Measurements from ENCODE around the gene LRRC38. TPM values are rescaled to one million over a fixed set of nuclear protein-coding genes. Genes with fewer than 3 reads are reported as not detected.

The LRRC38 gene
- total and polyA plus RNA-seq, 8 donors: not detected

- Histone ChIP-seq H3K4me1 (no peaks in the 10 kb centered on the region), H3K9me3 (no peaks in the 10 kb centered on the region), H3K4me3 (no peak overlapping the region), H3K27me3 (peaks cover 0 to 24% of the 10 kb centered on the region in 2 donors), H3K36me3 (no peaks in the 10 kb centered on the region), H3K27ac (no peak overlapping the region)
- intact Hi-C loops (cut with DNase I): no loop called here
- no peak for TF ChIP-seq CTCF (IDR thresholded peaks at IDR 0.05)
- no peak for DNase-seq
- no peak for ATAC-seq
Measured at GRCh38 chr1:13499422-13499821, 14.4 kb downstream of the LRRC38 start.

GRCh38 chr1:13498553-13498952 is 15.2 kb downstream of the LRRC38 start:
- H3K4me1 ChIP-seq: no peaks in the 10 kb centered on the region
- H3K27me3 ChIP-seq: peaks cover 0 to 20% of the 10 kb centered on the region in 2 donors
- no peak overlapping the region for H3K4me3 ChIP-seq
- no peak for DNase-seq
- H3K27ac ChIP-seq: no peak overlapping the region
- no peaks in the 10 kb centered on the region for H3K9me3 ChIP-seq
- no peak for TF ChIP-seq CTCF (IDR thresholded peaks at IDR 0.05)
- no peaks in the 10 kb centered on the region for H3K36me3 ChIP-seq
- intact Hi-C loops (cut with DNase I): no loop called here
- ATAC-seq: no peak

GRCh38 chr1:13495186-13495585 is 18.6 kb downstream of the LRRC38 start:
- H3K27ac ChIP-seq: no peak overlapping the region
- no peak for ATAC-seq
- H3K4me1 ChIP-seq: no peaks in the 10 kb centered on the region
- H3K36me3 ChIP-seq: no peaks in the 10 kb centered on the region
- DNase-seq: no peak
- H3K27me3 ChIP-seq: peaks cover 0 to 38% of the 10 kb centered on the region in 2 donors
- TF ChIP-seq CTCF (IDR thresholded peaks at IDR 0.05): no peak
- H3K9me3 ChIP-seq: no peaks in the 10 kb centered on the region
- no peak overlapping the region for H3K4me3 ChIP-seq
- intact Hi-C loops (cut with DNase I): no loop called here

GRCh38 chr1:13494712-13495111 is 19.1 kb downstream of the LRRC38 start:
- no peaks in the 10 kb centered on the region for H3K9me3 ChIP-seq
- no peaks in the 10 kb centered on the region for H3K4me1 ChIP-seq
- no peaks in the 10 kb centered on the region for H3K36me3 ChIP-seq
- intact Hi-C loops (cut with DNase I): no loop called here
- DNase-seq (peak in 1 of 4 donors; percentile 3), ATAC-seq (no peak)
- H3K27ac ChIP-seq: no peak overlapping the region
- H3K4me3 ChIP-seq: no peak overlapping the region
- peaks cover 0 to 42% of the 10 kb centered on the region in 2 donors for H3K27me3 ChIP-seq
- no peak for TF ChIP-seq CTCF (IDR thresholded peaks at IDR 0.05)

- Histone ChIP-seq H3K4me1 (no peaks in the 10 kb centered on the region), H3K27ac (no peak overlapping the region), H3K36me3 (no peaks in the 10 kb centered on the region), H3K4me3 (no peak overlapping the region), H3K27me3 (peaks cover 0 to 45% of the 10 kb centered on the region in 2 donors), H3K9me3 (no peaks in the 10 kb centered on the region)
- DNase-seq: peak in 1 of 4 donors; percentile 10
- intact Hi-C loops (cut with DNase I): no loop called here
- no peak for TF ChIP-seq CTCF (IDR thresholded peaks at IDR 0.05)
- no peak for ATAC-seq
Measured at GRCh38 chr1:13494025-13494424, 19.8 kb downstream of the LRRC38 start.

Measured in left lung (tissue), 10 donors.